Neural cell (in vitro differentiated cells): Measurements from ENCODE around the gene RHBDF2. TPM values are rescaled to one million over a fixed set of nuclear protein-coding genes. Genes with fewer than 3 reads are reported as not detected.

Source experiments
- H2AFZ ChIP-seq: fragments of 200-600, 300-800 bp; sonication (generic), shearing (Covaris generic); 2 replicates; pipeline ENCODE4 v1.6.0; 2014; ENCODE audit warnings: low read depth, mild to moderate bottlenecking, antibody characterized with exemption, low read length, moderate library complexity
- H3F3A ChIP-seq: fragments of 200-600 bp; shearing (Covaris generic); 2 replicates; pipeline ENCODE4 v1.6.1; 2016; ENCODE audit warnings: mild to moderate bottlenecking, moderate library complexity, mixed read lengths, antibody characterized with exemption, low read length; ENCODE audit not compliant: insufficient read depth, poor library complexity, severe bottlenecking
- H3K27ac ChIP-seq: fragments of 200-600, 300-800 bp; sonication (generic), shearing (Covaris generic); 2 replicates; pipeline ENCODE4 v1.5.1; 2014; ENCODE audit warnings: mild to moderate bottlenecking, low read length, moderate library complexity
- H3K27me3 ChIP-seq: fragments of 300-800, 200-600 bp; sonication (generic), shearing (Covaris generic); 2 replicates; pipeline ENCODE4 v1.6.0; 2014; ENCODE audit warnings: mild to moderate bottlenecking, low read depth, low read length, moderate library complexity; ENCODE audit not compliant: insufficient read depth
- H3K36me3 ChIP-seq: fragments of 300-800, 200-600 bp; sonication (generic), shearing (Covaris generic); 2 replicates; pipeline ENCODE4 v1.5.1; 2014; ENCODE audit warnings: mild to moderate bottlenecking, antibody characterized with exemption, low read length, moderate library complexity; ENCODE audit not compliant: insufficient read depth
- H3K4me2 ChIP-seq: fragments of 300-800, 200-600 bp; sonication (generic), shearing (Covaris generic); 2 replicates; pipeline ENCODE4 v1.6.0; 2014; ENCODE audit warnings: mild to moderate bottlenecking, low read length
- H3K4me3 ChIP-seq: fragments of 300-800, 200-600 bp; sonication (generic), shearing (Covaris generic); 2 replicates; pipeline ENCODE4 v1.5.1; 2014; ENCODE audit warnings: mild to moderate bottlenecking, low read length, moderate library complexity
- H3K79me2 ChIP-seq: fragments of 200-600 bp; shearing (Covaris generic); replicated peaks from 2 replicates; pipeline ENCODE4 v1.6.0; 2014; ENCODE audit warnings: mild to moderate bottlenecking, low read length, moderate library complexity; ENCODE audit not compliant: insufficient read depth
- H3K9ac ChIP-seq: fragments of 300-800, 200-600 bp; sonication (generic), shearing (Covaris generic); 2 replicates; pipeline ENCODE4 v1.6.1; 2016; ENCODE audit warnings: mild to moderate bottlenecking, low read length, mixed read lengths
- H3K9me2 ChIP-seq: fragments of 200-600 bp; shearing (Covaris generic); 2 replicates; pipeline ENCODE4 v1.6.1; 2016; ENCODE audit warnings: mild to moderate bottlenecking, low read length, mixed read lengths; ENCODE audit not compliant: insufficient read depth
- H3K9me3 ChIP-seq: fragments of 200-600, 300-800 bp; sonication (generic), shearing (Covaris generic); 2 replicates; pipeline ENCODE4 v1.6.1; 2016; ENCODE audit warnings: mild to moderate bottlenecking, mixed run types, low read length, moderate library complexity, mixed read lengths
- H4K20me1 ChIP-seq: fragments of 200-600 bp; shearing (Covaris generic); 2 replicates; pipeline ENCODE4 v1.6.1; 2016; ENCODE audit warnings: mild to moderate bottlenecking, mixed run types; ENCODE audit not compliant: insufficient read depth
- CTCF ChIP-seq: fragments of 450-650 bp; IDR thresholded peaks from 2 replicates; pipeline ENCODE4 v1.5.1; 2014; ENCODE audit warnings: antibody characterized with exemption, mild to moderate bottlenecking, moderate library complexity; ENCODE audit not compliant: poor library complexity, severe bottlenecking
- EP300 ChIP-seq: fragments of 450-650 bp; conservative IDR thresholded peaks from 2 replicates; pipeline ENCODE4 v1.6.1; 2014; ENCODE audit warnings: antibody characterized with exemption, mild to moderate bottlenecking, moderate library complexity; ENCODE audit not compliant: poor library complexity, severe bottlenecking
- EZH2 ChIP-seq: fragments of 200-600, 300-800 bp; shearing (Covaris generic), sonication (generic); IDR thresholded peaks from 2 replicates; pipeline ENCODE4 v1.6.1; 2014; ENCODE audit warnings: antibody characterized with exemption, low read length, borderline replicate concordance, mild to moderate bottlenecking; ENCODE audit not compliant: insufficient read depth, poor library complexity, severe bottlenecking
- MXI1 ChIP-seq: fragments of 450-650 bp; conservative IDR thresholded peaks from 2 replicates; pipeline ENCODE4 v1.6.1; 2014; ENCODE audit warnings: antibody characterized with exemption, mild to moderate bottlenecking; ENCODE audit not compliant: poor library complexity, severe bottlenecking
- POLR2AphosphoS5 ChIP-seq: IDR thresholded peaks from 2 replicates; pipeline ENCODE4 v1.6.1; 2012
- RAD21 ChIP-seq: fragments of 450-650 bp; conservative IDR thresholded peaks from 2 replicates; pipeline ENCODE4 v1.6.1; 2014; ENCODE audit warnings: antibody characterized with exemption, mild to moderate bottlenecking, moderate library complexity
- REST ChIP-seq: IDR thresholded peaks from 2 replicates; pipeline ENCODE4 v1.6.1; 2012; ENCODE audit warnings: borderline replicate concordance
- SMC3 ChIP-seq: fragments of 450-650 bp; conservative IDR thresholded peaks from 2 replicates; pipeline ENCODE4 v1.6.1; 2014; ENCODE audit warnings: antibody characterized with exemption, mild to moderate bottlenecking, moderate library complexity; ENCODE audit not compliant: poor library complexity
- TAF1 ChIP-seq: IDR thresholded peaks from 2 replicates; pipeline ENCODE4 v1.6.1; 2012; ENCODE audit warnings: low read depth
- polyA plus RNA-seq: library from polyadenylated mRNA; depleted of rRNA; stranded (reverse); fragments of >200 nt; gene quantifications from 2 replicates; pipeline ENCODE4 v1.2.3, GENCODE V29; 2014

RHBDF2 gene
- polyA plus RNA-seq, 1 donor from 2014 or later = not detected

- Histone ChIP-seq H3K27me3 (peaks cover 20% of the 10 kb centered on the region), H3K9me2 (no peaks in the 10 kb centered on the region), H4K20me1 (no peaks in the 10 kb centered on the region), H3K36me3 (no peaks in the 10 kb centered on the region), H3K27ac (no peak overlapping the region), H2AFZ (no peak overlapping the region), H3K9me3 (no peaks in the 10 kb centered on the region), H3K9ac (no peak overlapping the region), H3F3A (no peaks in the 10 kb centered on the region), H3K79me2 (no peaks in the 10 kb centered on the region), H3K4me3 (no peak overlapping the region), H3K4me2 (no peak overlapping the region)
- no peak for TF ChIP-seq CTCF
- TF ChIP-seq RAD21 = no peak
- no peak for TF ChIP-seq EZH2
- no peak for TF ChIP-seq EP300
- no peak for TF ChIP-seq POLR2AphosphoS5
- no peak for TF ChIP-seq MXI1
- no peak for TF ChIP-seq REST
- TF ChIP-seq TAF1 = no peak
- TF ChIP-seq SMC3 = no peak
These were observed 4.8 kb downstream of the RHBDF2 start for GRCh38 chr17:76496464-76496863.

- H3K27me3 ChIP-seq = peaks cover 14% of the 10 kb centered on the region
- no peak overlapping the region for H3K4me2 ChIP-seq
- H2AFZ ChIP-seq = no peak overlapping the region
- H3K9me3 ChIP-seq = no peaks in the 10 kb centered on the region
- H3K27ac ChIP-seq = no peak overlapping the region
- H3F3A ChIP-seq = no peaks in the 10 kb centered on the region
- no peaks in the 10 kb centered on the region for H3K9me2 ChIP-seq
- TF ChIP-seq EZH2 (no peak), RAD21 (no peak), EP300 (no peak), POLR2AphosphoS5 (no peak), CTCF (no peak), SMC3 (no peak), REST (no peak), TAF1 (no peak), MXI1 (no peak)
- no peak overlapping the region for H3K9ac ChIP-seq
- no peaks in the 10 kb centered on the region for H3K36me3 ChIP-seq
- H3K79me2 ChIP-seq = no peaks in the 10 kb centered on the region
- H4K20me1 ChIP-seq = no peaks in the 10 kb centered on the region
- no peak overlapping the region for H3K4me3 ChIP-seq
These were observed 5.4 kb downstream of the RHBDF2 start for GRCh38 chr17:76495663-76496400.
